WTC11 (cell line): ENCODE results near the gene MAP4. TPM values are rescaled to one million over a fixed set of nuclear protein-coding genes. Genes with fewer than 3 reads are reported as not detected.

Source experiments
- ATAC-seq: fragments of 200-7000 bp; cut with Tn5 transposase; 2 replicates; pipeline ENCODE4 v1.10.0; 2021; ENCODE audit warnings: mild to moderate bottlenecking, moderate library complexity
- CTCF ChIA-PET: fragments of 300-600 bp; sonication (Branson Sonifier 250); formaldehyde crosslinking; loops from one replicate; lab custom pipeline; 2021; ENCODE audit warnings: antibody characterized with exemption; lab: Charles Lee
- POLR2A ChIA-PET: fragments of 350-600 bp; sonication (Branson Sonifier 250); formaldehyde crosslinking; loops from one replicate; lab custom pipeline; 2021; ENCODE audit warnings: antibody characterized with exemption; lab: Charles Lee
- DNase-seq: peaks from one replicate; pipeline ENCODE4 v3.0.0; 2021; ENCODE audit warnings: low spot score
- H3K27ac Mint-ChIP-seq: 2 replicates; pipeline ENCODE4 v1.8.0; 2021; ENCODE audit warnings: mixed read lengths
- H3K27me3 Mint-ChIP-seq: 2 replicates; pipeline ENCODE4 v1.8.0; 2021; ENCODE audit warnings: low read depth, mild to moderate bottlenecking, moderate library complexity, mixed read lengths
- H3K36me3 Mint-ChIP-seq: 2 replicates; pipeline ENCODE4 v1.8.0; 2021; ENCODE audit warnings: mixed read lengths
- H3K4me1 Mint-ChIP-seq: 2 replicates; pipeline ENCODE4 v1.8.0; 2022; ENCODE audit warnings: mixed read lengths
- H3K4me3 Mint-ChIP-seq: 2 replicates; pipeline ENCODE4 v1.8.0; 2021; ENCODE audit warnings: mild to moderate bottlenecking, moderate library complexity, mixed read lengths
- H3K9me3 Mint-ChIP-seq: 2 replicates; pipeline ENCODE4 v1.8.0; 2021; ENCODE audit warnings: mixed read lengths
- ATF1 ChIP-seq: sonication (generic); formaldehyde crosslinking; IDR thresholded peaks from 2 replicates; pipeline ENCODE4 v1.8.1; 2023; ENCODE audit warnings: mild to moderate bottlenecking, moderate library complexity, missing genetic modification reagents
- CTCF ChIP-seq: fragments of 200-600 bp; IDR thresholded peaks from 2 replicates; pipeline ENCODE4 v1.8.0; 2022; ENCODE audit warnings: antibody characterized with exemption
- E2F5 ChIP-seq: sonication (generic); formaldehyde crosslinking; IDR thresholded peaks from 2 replicates; pipeline ENCODE4 v1.8.1; 2022; ENCODE audit warnings: mild to moderate bottlenecking, moderate library complexity, missing genetic modification reagents
- ERG ChIP-seq: fragments of 250-450 bp; sonication (Bioruptor Pico); IDR thresholded peaks from 2 replicates; pipeline ENCODE4 v1.8.0; 2021; ENCODE audit warnings: mild to moderate bottlenecking
- ESRRA ChIP-seq: sonication (generic); formaldehyde crosslinking; IDR thresholded peaks from 2 replicates; pipeline ENCODE4 v1.8.1; 2022; ENCODE audit warnings: mild to moderate bottlenecking, missing genetic modification reagents, borderline replicate concordance
- FOXK1 ChIP-seq: sonication (generic); formaldehyde crosslinking; IDR thresholded peaks from 2 replicates; pipeline ENCODE4 v1.8.0; 2022; ENCODE audit warnings: mild to moderate bottlenecking, moderate library complexity, missing genetic modification reagents
- GTF2I ChIP-seq: fragments of 250-450 bp; sonication (Bioruptor Pico); conservative IDR thresholded peaks from 2 replicates; pipeline ENCODE4 v1.4.0; 2021; ENCODE audit warnings: mild to moderate bottlenecking
- IRF1 ChIP-seq: sonication (generic); formaldehyde crosslinking; IDR thresholded peaks from 2 replicates; pipeline ENCODE4 v1.8.0; 2023; ENCODE audit warnings: missing genetic modification reagents
- NFYB ChIP-seq: sonication (generic); formaldehyde crosslinking; conservative IDR thresholded peaks from 2 replicates; pipeline ENCODE4 v1.8.0; 2022; ENCODE audit warnings: low read depth, missing genetic modification reagents
- RORB ChIP-seq: fragments of 250-450 bp; sonication (Bioruptor Pico); IDR thresholded peaks from 2 replicates; pipeline ENCODE4 v1.9.0; 2021; ENCODE audit warnings: mild to moderate bottlenecking
- SMAD3 ChIP-seq: sonication (generic); formaldehyde crosslinking; IDR thresholded peaks from 2 replicates; pipeline ENCODE4 v1.8.0; 2022; ENCODE audit warnings: missing genetic modification reagents, mild to moderate bottlenecking, borderline replicate concordance
- STAT6 ChIP-seq: sonication (generic); formaldehyde crosslinking; conservative IDR thresholded peaks from 2 replicates; pipeline ENCODE4 v1.8.1; 2023; ENCODE audit warnings: mild to moderate bottlenecking, low read depth, missing genetic modification reagents, moderate library complexity
- TP53 ChIP-seq: sonication (generic); formaldehyde crosslinking; IDR thresholded peaks from 2 replicates; pipeline ENCODE4 v1.8.1; 2023; ENCODE audit warnings: mild to moderate bottlenecking, missing genetic modification reagents
- ZBTB43 ChIP-seq: sonication (generic); formaldehyde crosslinking; IDR thresholded peaks from 2 replicates; pipeline ENCODE4 v1.8.1; 2023; ENCODE audit warnings: mild to moderate bottlenecking, missing genetic modification reagents
- ZNF138 ChIP-seq: sonication (generic); formaldehyde crosslinking; conservative IDR thresholded peaks from 2 replicates; pipeline ENCODE4 v1.8.1; 2022; ENCODE audit warnings: mild to moderate bottlenecking, moderate library complexity, missing genetic modification reagents
- ZNF263 ChIP-seq: sonication (generic); formaldehyde crosslinking; IDR thresholded peaks from 2 replicates; pipeline ENCODE4 v1.8.1; 2022; ENCODE audit warnings: low read depth, mild to moderate bottlenecking, moderate library complexity, missing genetic modification reagents
- ZNF317 ChIP-seq: sonication (generic); formaldehyde crosslinking; IDR thresholded peaks from 2 replicates; pipeline ENCODE4 v1.8.1; 2023; ENCODE audit warnings: low read depth, mild to moderate bottlenecking, moderate library complexity, missing genetic modification reagents, borderline replicate concordance
- ZNF416 ChIP-seq: fragments of 250-450 bp; sonication (Bioruptor Pico); IDR thresholded peaks from 2 replicates; pipeline ENCODE4 v1.9.0; 2021; ENCODE audit warnings: mild to moderate bottlenecking, inconsistent platforms
- ZNF423 ChIP-seq: fragments of 250-450 bp; sonication (Bioruptor Pico); IDR thresholded peaks from 2 replicates; pipeline ENCODE4 v2.1.2; 2022; ENCODE audit warnings: mild to moderate bottlenecking, moderate library complexity
- ZNF425 ChIP-seq: fragments of 250-450 bp; sonication (Bioruptor Pico); conservative IDR thresholded peaks from 2 replicates; pipeline ENCODE4 v1.9.0; 2021; ENCODE audit warnings: mild to moderate bottlenecking
- total RNA-seq: library from RNA; stranded (reverse); gene quantifications from 3 replicates; pipeline ENCODE4 v1.2.3, GENCODE V29; 2021

The MAP4 gene
- total RNA-seq, 1 experiment from 2014 or later: 199 TPM

- no peak overlapping the region for H3K4me3 Mint-ChIP-seq
- ChIA-PET POLR2A (no interaction called here), CTCF (no interaction called here)
- TF ChIP-seq ZNF416 (CRISPR knock-in tag): no peak
- no peak for TF ChIP-seq TP53 (CRISPR knock-in tag)
- TF ChIP-seq GTF2I (CRISPR knock-in tag): no peak
- no peaks in the 10 kb centered on the region for H3K9me3 Mint-ChIP-seq
- H3K27ac Mint-ChIP-seq: 0 out of 2 replicates have a peak overlapping the region, but pooled peaks have one; percentile 20
- ATAC-seq (no peak), DNase-seq (no peak)
- no peaks in the 10 kb centered on the region for H3K27me3 Mint-ChIP-seq
- H3K4me1 Mint-ChIP-seq: peaks cover 9% of the 10 kb centered on the region
- H3K36me3 Mint-ChIP-seq: no peaks in the 10 kb centered on the region
Observed at GRCh38 chr3:47985381-47985780, 30.8 kb downstream of the MAP4 start.

GRCh38 chr3:47984075-47984728, 32.0 kb downstream of the MAP4 start:
- ChIA-PET POLR2A (no interaction called here), CTCF (no interaction called here)
- H3K4me1 Mint-ChIP-seq: peaks cover 5% of the 10 kb centered on the region; the same call in 1 of the 2 replicates
- DNase-seq (no peak), ATAC-seq (no peak)
- no peak overlapping the region for H3K4me3 Mint-ChIP-seq
- no peak overlapping the region for H3K27ac Mint-ChIP-seq
- no peaks in the 10 kb centered on the region for H3K9me3 Mint-ChIP-seq
- no peaks in the 10 kb centered on the region for H3K36me3 Mint-ChIP-seq
- H3K27me3 Mint-ChIP-seq: no peaks in the 10 kb centered on the region
- TF ChIP-seq STAT6 (CRISPR knock-in tag) (no peak), ZBTB43 (CRISPR knock-in tag) (no peak), FOXK1 (CRISPR knock-in tag) (no peak), ZNF425 (no peak), IRF1 (CRISPR knock-in tag) (no peak), E2F5 (CRISPR knock-in tag) (no peak), CTCF (no peak), ATF1 (CRISPR knock-in tag) (no peak), ZNF423 (CRISPR knock-in tag) (no peak), RORB (CRISPR knock-in tag) (no peak), ESRRA (CRISPR knock-in tag) (no peak), SMAD3 (CRISPR knock-in tag) (no peak), ZNF317 (no peak), NFYB (CRISPR knock-in tag) (no peak), ERG (CRISPR knock-in tag) (no peak), ZNF263 (CRISPR knock-in tag) (no peak), ZNF138 (CRISPR knock-in tag) (no peak)
